ENCODE data around the gene TBC1D12. TPM values are rescaled to one million over a fixed set of nuclear protein-coding genes. Genes with fewer than 3 reads are reported as not detected.

Gene TBC1D12
- total RNA-seq, 4 donors from 2014 or later, result 16.9 to 26.6 (median 17.9) TPM

GRCh38 chr10:94361171-94361794 is 41.1 kb upstream of the TBC1D12 start:
- Histone ChIP-seq H3K4me1 (peaks cover 0 to 25% (median 4%) of the 10 kb centered on the region in 3 donors), H3K27ac (no peak overlapping the region), H3K36me3 (peaks cover 0 to 44% of the 10 kb centered on the region in 2 donors), H3K9me3 (no peaks in the 10 kb centered on the region), H3K4me3 (peak overlapping the region in 1 of 2 donors; percentile 75), H3K27me3 (no peaks in the 10 kb centered on the region)
- WGBS, 2 donors (ENCODE audit: low coverage in 1 of 2), result 75 to 76% methylated on average over 4 of the region's 4 CpGs
- no peak for ATAC-seq
- TF ChIP-seq CTCF (IDR thresholded peaks at IDR 0.05), result no peak
- no peak for TF ChIP-seq POLR2A (IDR thresholded peaks at IDR 0.05)
- TF ChIP-seq POLR2AphosphoS5 (IDR thresholded peaks at IDR 0.05), result no peak
- no peak for TF ChIP-seq EP300 (IDR thresholded peaks at IDR 0.05)

- no peaks in the 10 kb centered on the region for H3K27me3 ChIP-seq
- no peaks in the 10 kb centered on the region for H3K9me3 ChIP-seq
- WGBS, 2 donors (ENCODE audit: low coverage in 1 of 2), result 0 to 1% methylated on average over 13 to 21 of the region's 55 CpGs
- peaks cover 0 to 25% (median 4%) of the 10 kb centered on the region in 3 donors for H3K4me1 ChIP-seq
- H3K27ac ChIP-seq, result peak within 1 kb of the TSS; percentile 17 to 86 (median 82)
- peak within 1 kb of the TSS; percentile 48 to 75 for H3K4me3 ChIP-seq
- H3K36me3 ChIP-seq, result peaks cover 0 to 31% of the 10 kb centered on the region in 2 donors
- ATAC-seq, result peak; percentile 98
- TF ChIP-seq CTCF (IDR thresholded peaks at IDR 0.05) (peak; percentile 88 to 95 (median 92)), EP300 (IDR thresholded peaks at IDR 0.05) (no peak), POLR2AphosphoS5 (IDR thresholded peaks at IDR 0.05) (peak; percentile 78), POLR2A (IDR thresholded peaks at IDR 0.05) (peak in 1 of 2 donors; percentile 20)
Observed at GRCh38 chr10:94362360-94363250, 39.7 kb upstream of the TBC1D12 start, which contains the start of gene NOC3L. TSS of gene NOC3L (minus strand) at chr10:94362939. CDS start at chr10:94362838, 101 bp downstream.

GRCh38 chr10:94363251-94363565 is 39.1 kb upstream of the TBC1D12 start:
- no peak for TF ChIP-seq POLR2A (IDR thresholded peaks at IDR 0.05)
- no peak for TF ChIP-seq EP300 (IDR thresholded peaks at IDR 0.05)
- no peak for TF ChIP-seq CTCF (IDR thresholded peaks at IDR 0.05)
- TF ChIP-seq POLR2AphosphoS5 (IDR thresholded peaks at IDR 0.05), result no peak
- H3K36me3 ChIP-seq, result peaks cover 0 to 25% of the 10 kb centered on the region in 2 donors
- peak overlapping the region in 3 of 4 donors; percentile 82 to 86 (median 83) for H3K27ac ChIP-seq
- peak overlapping the region; percentile 48 to 75 for H3K4me3 ChIP-seq
- ATAC-seq, result peak; percentile 37
- peaks cover 4% of the 10 kb centered on the region for H3K27me3 ChIP-seq
- H3K4me1 ChIP-seq, result peaks cover 0 to 25% (median 4%) of the 10 kb centered on the region in 3 donors
- WGBS, 2 donors (ENCODE audit: low coverage in 1 of 2), result 30% methylated on average over 7 to 8 of the region's 8 CpGs
- H3K9me3 ChIP-seq, result no peaks in the 10 kb centered on the region

- no peak for TF ChIP-seq CTCF (IDR thresholded peaks at IDR 0.05)
- TF ChIP-seq POLR2AphosphoS5 (IDR thresholded peaks at IDR 0.05), result no peak
- no peak for TF ChIP-seq EP300 (IDR thresholded peaks at IDR 0.05)
- TF ChIP-seq POLR2A (IDR thresholded peaks at IDR 0.05), result no peak
- Histone ChIP-seq H3K9me3 (no peaks in the 10 kb centered on the region), H3K4me1 (peaks cover 0 to 25% (median 4%) of the 10 kb centered on the region in 3 donors), H3K27me3 (peaks cover 4% of the 10 kb centered on the region), H3K4me3 (no peak overlapping the region), H3K27ac (no peak overlapping the region), H3K36me3 (peaks cover 0 to 15% of the 10 kb centered on the region in 2 donors)
- ATAC-seq, result peak; percentile 36
- WGBS, 2 donors (ENCODE audit: low coverage in 1 of 2), result 60 to 67% methylated on average over 1 of the region's 1 CpG
Observed at GRCh38 chr10:94364482-94364881, 37.9 kb upstream of the TBC1D12 start.

All from gastroesophageal sphincter (tissue), 4 donors.